HepG2 (cell line): ENCODE measurements around the gene CELSR2. TPM values are rescaled to one million over a fixed set of nuclear protein-coding genes. Genes with fewer than 3 reads are reported as not detected.

ENCODE experiments used
- MAZ ChIP-seq, 2 experiments: sonication (generic) in 1 of 2; formaldehyde crosslinking in 1 of 2; IDR thresholded peaks; 2 replicates each; pipeline versions ENCODE4 v1.5.0 to v1.6.1; 2012 to 2020; ENCODE audit warnings: low read depth in 2 of 2, mild to moderate bottlenecking in 2 of 2, borderline replicate concordance in 1 of 2, improper control_type of control experiment in 1 of 2, low read length in 1 of 2, missing genetic modification reagents in 1 of 2, moderate library complexity in 1 of 2
- NR2F2 ChIP-seq: IDR thresholded peaks from 2 replicates; pipeline ENCODE4 v1.6.1; 2012; ENCODE audit warnings: low read depth, inconsistent platforms, borderline replicate concordance
- SALL1 ChIP-seq: sonication (generic); formaldehyde crosslinking; IDR thresholded peaks from 2 replicates; pipeline ENCODE4 v1.8.0; 2022; ENCODE audit warnings: mild to moderate bottlenecking, missing genetic modification reagents
- TFDP1 ChIP-seq: IDR thresholded peaks from 2 replicates; pipeline ENCODE4 v1.6.1; 2016; ENCODE audit warnings: missing compliant biosample characterization, missing genetic modification reagents, borderline replicate concordance
- THAP11 ChIP-seq: IDR thresholded peaks from 2 replicates; pipeline ENCODE4 v1.6.1; 2016; ENCODE audit warnings: missing biosample characterization, missing genetic modification reagents
- UBTF ChIP-seq: sonication (generic); formaldehyde crosslinking; IDR thresholded peaks from 2 replicates; pipeline ENCODE4 v1.4.0; 2020; ENCODE audit warnings: mild to moderate bottlenecking, missing genetic modification reagents
- XRCC5 ChIP-seq: fragments of 200-400 bp; formaldehyde crosslinking; optimal IDR thresholded peaks from 2 replicates; pipeline ENCODE3; 2017; ENCODE audit warnings: mild to moderate bottlenecking, low read length
- ZBTB14 ChIP-seq: sonication (generic); formaldehyde crosslinking; IDR thresholded peaks from 2 replicates; pipeline ENCODE4 v1.4.0; 2020; ENCODE audit warnings: missing genetic modification reagents
- ZFP91 ChIP-seq: sonication (generic); formaldehyde crosslinking; IDR thresholded peaks from 2 replicates; pipeline ENCODE4 v1.9.0; 2022; ENCODE audit warnings: missing genetic modification reagents, mild to moderate bottlenecking, borderline replicate concordance
- ZMYM3 ChIP-seq: sonication (generic); formaldehyde crosslinking; IDR thresholded peaks from 2 replicates; pipeline ENCODE4 v1.5.1; 2020; ENCODE audit warnings: mild to moderate bottlenecking, missing genetic modification reagents
- ZNF10 ChIP-seq: sonication (generic); formaldehyde crosslinking; IDR thresholded peaks from 2 replicates; pipeline ENCODE4 v1.4.0; 2020; ENCODE audit warnings: mild to moderate bottlenecking, low read depth, missing genetic modification reagents, borderline replicate concordance
- ZNF331 ChIP-seq: sonication (generic); formaldehyde crosslinking; IDR thresholded peaks from 2 replicates; pipeline ENCODE4 v1.4.0; 2020; ENCODE audit warnings: missing genetic modification reagents
- ZNF510 ChIP-seq: sonication (generic); formaldehyde crosslinking; IDR thresholded peaks from 2 replicates; pipeline ENCODE4 v1.4.0; 2020; ENCODE audit warnings: low read depth, mild to moderate bottlenecking, missing genetic modification reagents
- ZNF687 ChIP-seq: sonication (generic); formaldehyde crosslinking; IDR thresholded peaks from 2 replicates; pipeline ENCODE4 v1.5.1; 2020; ENCODE audit warnings: mild to moderate bottlenecking, missing genetic modification reagents, moderate library complexity
- ZNF749 ChIP-seq: sonication (generic); formaldehyde crosslinking; IDR thresholded peaks from 2 replicates; pipeline ENCODE4 v1.8.0; 2022; ENCODE audit warnings: mild to moderate bottlenecking, missing genetic modification reagents, moderate library complexity, borderline replicate concordance
- ZNF777 ChIP-seq: sonication (generic); formaldehyde crosslinking; IDR thresholded peaks from 2 replicates; pipeline ENCODE4 v1.4.0; 2020; ENCODE audit warnings: missing genetic modification reagents
- polyA plus RNA-seq, 8 experiments: library from polyadenylated mRNA; depleted of rRNA in 3 of 8; stranded (reverse) in 7 of 8; unstranded in 1 of 8; fragments of >200 nt; fragmentation: Illumina TruSeq in 4 of 8; extraction: Trizol in 4 of 8; gene quantifications; 2 replicates each; pipeline versions ENCODE4 v1.2.1 to v1.2.3, GENCODE V29; 2011 to 2016; ENCODE audit warnings: low read depth in 4 of 8, missing spikeins in 1 of 8, mixed read lengths in 1 of 8; ENCODE audit not compliant: insufficient read depth in 1 of 8
- total RNA-seq, 5 experiments: library from RNA; depleted of rRNA; stranded (reverse); fragments of >200 nt; fragmentation: Illumina TruSeq; extraction: Trizol; gene quantifications; 2 replicates each; pipeline ENCODE4 v1.2.3, GENCODE V29; 2016; ENCODE audit warnings: low read depth in 1 of 5

The CELSR2 gene
- total and polyA plus RNA-seq, 2 of the 13 experiments (the other 11 are each of a cell fraction or from before 2014, with no cell fraction given): 4.0 to 6.6 TPM

- TF ChIP-seq ZFP91: peak; percentile 78
- no peak for TF ChIP-seq ZNF510
- TF ChIP-seq UBTF: peak; percentile 25; the same call in 1 of the 2 replicates
- 0 out of 2 replicates have a peak, but pooled peaks have one; percentile 8 for TF ChIP-seq ZNF777 (CRISPR knock-in tag)
- TF ChIP-seq ZMYM3 (CRISPR knock-in tag): 0 out of 2 replicates have a peak, but pooled peaks have one; percentile 19
- peak; percentile 31; the same call in 1 of the 2 replicates for TF ChIP-seq SALL1 (CRISPR knock-in tag)
- peak; percentile 76 for TF ChIP-seq ZBTB14 (CRISPR knock-in tag)
- peak; percentile 37; the same call in 1 of the 2 replicates for TF ChIP-seq MAZ (IDR thresholded peaks at IDR 0.05; ENCODE audit: borderline replicate concordance, low read depth, low read length)
- no peak for TF ChIP-seq MAZ (CRISPR knock-in tag; IDR thresholded peaks at IDR 0.05; ENCODE audit: low read depth)
- TF ChIP-seq ZNF10 (CRISPR knock-in tag): no peak
- TF ChIP-seq TFDP1 (CRISPR knock-in tag): peak; percentile 43; the same call in 1 of the 2 replicates
- TF ChIP-seq NR2F2: no peak
- TF ChIP-seq THAP11 (CRISPR knock-in tag): 0 out of 2 replicates have a peak, but pooled peaks have one; percentile 23
- no peak for TF ChIP-seq ZNF749 (CRISPR knock-in tag)
- TF ChIP-seq ZNF331 (CRISPR knock-in tag): no peak
- TF ChIP-seq XRCC5: peak; percentile 32
- peak; percentile 58 for TF ChIP-seq ZNF687 (CRISPR knock-in tag)
Observed at GRCh38 chr1:109248797-109249629, at the start of gene CELSR2 (continued).
